Esophagus squamous epithelium (tissue), 5 donors: ENCODE measurements around the gene SLC7A8. TPM values are rescaled to one million over a fixed set of nuclear protein-coding genes. Genes with fewer than 3 reads are reported as not detected.
"Not testable (repeated sequence)": the region's sequence is repeated elsewhere in the genome, so short reads cannot be mapped to it uniquely, and the experiment has no call there.

Experiments used
- DNase-seq: peaks from one replicate; lab custom pipeline; 2025; lab: John Stamatoyannopoulos, UW
- H3K27ac ChIP-seq, 4 donors: fragments of 200-600 bp; sonication (generic); one replicate each; pipeline ENCODE4 v1.5.1; 2016 to 2019; ENCODE audit warnings: mild to moderate bottlenecking in 1 of 4
- H3K27me3 ChIP-seq, 4 donors: fragments of 200-600 bp; sonication (generic); 1 replicate in 3 of 4; 2 replicates in 1 of 4; pipeline versions ENCODE4 v1.5.1 to v1.6.0; 2017 to 2021; ENCODE audit warnings: antibody characterized with exemption in 1 of 4
- H3K36me3 ChIP-seq, 3 donors: fragments of 200-600 bp; sonication (generic); one replicate each; pipeline ENCODE4 v1.5.1; 2016 to 2019
- H3K4me1 ChIP-seq, 3 donors: fragments of 200-600 bp; sonication (generic); one replicate each; pipeline ENCODE4 v1.5.1; 2017 to 2019
- H3K4me3 ChIP-seq, 4 donors: fragments of 200-600 bp; sonication (generic); 1 replicate in 3 of 4; 2 replicates in 1 of 4; pipeline ENCODE4 v1.5.1; 2016 to 2019; ENCODE audit warnings: mild to moderate bottlenecking in 2 of 4, moderate library complexity in 1 of 4
- H3K9me3 ChIP-seq, 3 donors: fragments of 200-600 bp; sonication (generic); one replicate each; pipeline ENCODE4 v1.5.1; 2016 to 2019
- CTCF ChIP-seq, 6 experiments: fragments of 450-650 bp in 4 of 6; fragments of 200-600 bp in 2 of 6; sonication (generic) in 2 of 6; IDR thresholded peaks; one replicate each; pipeline ENCODE4 v1.5.1; 2016 to 2019; ENCODE audit warnings: antibody characterized with exemption in 6 of 6, mild to moderate bottlenecking in 4 of 6, moderate library complexity in 4 of 6
- POLR2A ChIP-seq, 4 donors: fragments of 450-650 bp; IDR thresholded peaks; one replicate each; pipeline ENCODE4 v1.6.1; 2017; ENCODE audit warnings: antibody characterized with exemption in 4 of 4, mild to moderate bottlenecking in 4 of 4, moderate library complexity in 3 of 4
- WGBS, 2 donors: methylation state at CpG; one replicate each; pipeline ENCODE4 v1.1.5; 2018; 5-methylcytosine and 5-hydroxymethylcytosine counted together
- intact Hi-C: fragments of 100-400 bp; cut with DNase I; formaldehyde crosslinking; loops from one replicate; pipeline ENCODE4 v1.15.0; 2022
- total RNA-seq, 4 donors: library from RNA; depleted of rRNA; stranded (reverse); fragments of >200 nt; gene quantifications; one replicate each; pipeline ENCODE4 v1.1.0, GENCODE V29; 2016
- donor health status: DM: yes; HTN: yes; CAD: no.

Gene SLC7A8
- total RNA-seq, 4 donors from 2014 or later: 22.2 to 58.0 (median 39.8) TPM

GRCh38 chr14:23206422-23207145 lies 23.1 kb upstream of the SLC7A8 start:
- Histone ChIP-seq H3K27me3 (no peaks in the 10 kb centered on the region), H3K27ac (no peak overlapping the region), H3K36me3 (no peaks in the 10 kb centered on the region), H3K4me3 (no peak overlapping the region), H3K4me1 (no peaks in the 10 kb centered on the region), H3K9me3 (no peaks in the 10 kb centered on the region)
- intact Hi-C loops: no loop called here
- 73 to 87% methylated on average over 3 of the region's 3 CpGs for WGBS, 2 donors
- TF ChIP-seq POLR2A (IDR thresholded peaks at IDR 0.05) (no peak), CTCF (IDR thresholded peaks at IDR 0.05) (no peak)
- DNase-seq: no peak

- Histone ChIP-seq H3K27me3 (no peaks in the 10 kb centered on the region), H3K9me3 (no peaks in the 10 kb centered on the region), H3K36me3 (no peaks in the 10 kb centered on the region), H3K4me1 (no peaks in the 10 kb centered on the region), H3K27ac (no peak overlapping the region), H3K4me3 (no peak overlapping the region)
- intact Hi-C loops: no loop called here
- 93 to 96% methylated on average over 7 of the region's 7 CpGs for WGBS, 2 donors
- no peak for DNase-seq
- TF ChIP-seq CTCF (IDR thresholded peaks at IDR 0.05) (no peak), POLR2A (IDR thresholded peaks at IDR 0.05) (no peak)
Measured at GRCh38 chr14:23202001-23202400, 18.5 kb upstream of the SLC7A8 start.

- H3K36me3 ChIP-seq, H3K4me1 ChIP-seq, DNase-seq, H3K27me3 ChIP-seq, H3K9me3 ChIP-seq, intact Hi-C loops, H3K27ac ChIP-seq, H3K4me3 ChIP-seq: not testable (repeated sequence)
- 77% methylated on average over 1 of the region's 1 CpG; no CpG with 5 or more reads in 1 of the 2 donors for WGBS, 2 donors
Measured at GRCh38 chr14:23199141-23199540, 15.7 kb upstream of the SLC7A8 start.

- H3K27ac ChIP-seq, H3K9me3 ChIP-seq, H3K36me3 ChIP-seq, H3K4me3 ChIP-seq, H3K4me1 ChIP-seq, H3K27me3 ChIP-seq, DNase-seq, intact Hi-C loops: not testable (repeated sequence)
- WGBS, 2 donors: 89 to 100% methylated on average over 1 to 2 of the region's 2 CpGs
Measured at GRCh38 chr14:23196487-23196886, 13.0 kb upstream of the SLC7A8 start.

- H3K9me3 ChIP-seq: no peaks in the 10 kb centered on the region
- intact Hi-C loops: no loop called here
- 47 to 49% methylated on average over 7 of the region's 7 CpGs for WGBS, 2 donors
- peaks cover 0 to 4% (median 0%) of the 10 kb centered on the region in 4 donors for H3K27me3 ChIP-seq
- H3K27ac ChIP-seq: no peak overlapping the region
- H3K4me3 ChIP-seq: no peak overlapping the region
- DNase-seq: no peak
- no peaks in the 10 kb centered on the region for H3K36me3 ChIP-seq
- TF ChIP-seq CTCF (IDR thresholded peaks at IDR 0.05): no peak
- TF ChIP-seq POLR2A (IDR thresholded peaks at IDR 0.05): no peak
- H3K4me1 ChIP-seq: no peaks in the 10 kb centered on the region
Measured at GRCh38 chr14:23195552-23196101, 12.2 kb upstream of the SLC7A8 start.

- Histone ChIP-seq H3K4me1 (no peaks in the 10 kb centered on the region), H3K9me3 (no peaks in the 10 kb centered on the region), H3K27me3 (peaks cover 0 to 4% (median 0%) of the 10 kb centered on the region in 4 donors), H3K27ac (no peak overlapping the region), H3K4me3 (no peak overlapping the region), H3K36me3 (no peaks in the 10 kb centered on the region)
- 20 to 32% methylated on average over 3 of the region's 3 CpGs for WGBS, 2 donors
- no peak for DNase-seq
- TF ChIP-seq POLR2A (IDR thresholded peaks at IDR 0.05) (no peak), CTCF (IDR thresholded peaks at IDR 0.05) (no peak)
- intact Hi-C loops: no loop called here
Measured at GRCh38 chr14:23193432-23193831, 10.0 kb upstream of the SLC7A8 start.
